GM18868 (cell line): ENCODE results near the gene KTI12.

Experiments used
- ATAC-seq: cut with Tn5 transposase; IDR thresholded peaks from one replicate; pipeline ENCODE4 v1.9.1; 2021; ENCODE audit warnings: mild to moderate bottlenecking, moderate library complexity; ENCODE audit not compliant: unreplicated experiment

Gene KTI12

GRCh38 chr1:51989582-51990477 lies 43.8 kb downstream of the KTI12 start:
- ATAC-seq = no peak

GRCh38 chr1:51988254-51988653 lies 45.4 kb downstream of the KTI12 start:
- no peak for ATAC-seq

GRCh38 chr1:51986718-51987117 lies 46.9 kb downstream of the KTI12 start:
- no peak for ATAC-seq

- no peak for ATAC-seq
Observed at GRCh38 chr1:51982161-51982560, 51.4 kb downstream of the KTI12 start.
